SU-DHL-6 (cell line): Measurements from ENCODE around the gene RBX1.

Source experiments
- H2AFZ ChIP-seq: fragments of 200-600 bp; sonication (generic); 2 replicates; pipeline ENCODE4 v1.6.1; 2014; ENCODE audit warnings: low read depth, mild to moderate bottlenecking, moderate library complexity, mixed read lengths, antibody characterized with exemption, low read length; ENCODE audit not compliant: severe bottlenecking
- H3F3A ChIP-seq: fragments of 200-600 bp; shearing (Covaris generic); 2 replicates; pipeline ENCODE4 v1.6.0; 2016; ENCODE audit warnings: antibody characterized with exemption, mild to moderate bottlenecking; ENCODE audit not compliant: insufficient read depth
- H3K27ac ChIP-seq: fragments of 200-600 bp; sonication (generic); 2 replicates; pipeline ENCODE4 v1.5.1; 2016; ENCODE audit warnings: low read depth, mild to moderate bottlenecking, low read length, moderate library complexity, mixed read lengths
- H3K27me3 ChIP-seq: fragments of 200-600 bp; sonication (generic), shearing (Covaris generic); 2 replicates; pipeline ENCODE4 v1.6.0; 2014; ENCODE audit warnings: mild to moderate bottlenecking, low read length
- H3K36me3 ChIP-seq: fragments of 200-600 bp; sonication (generic); 2 replicates; pipeline ENCODE4 v1.6.1; 2014; ENCODE audit warnings: mild to moderate bottlenecking, low read length, mixed read lengths
- H3K4me2 ChIP-seq: fragments of 300-600, 200-600 bp; shearing (Covaris generic), sonication (generic); 2 replicates; pipeline ENCODE4 v1.6.0; 2014; ENCODE audit warnings: low read length, low read depth, mild to moderate bottlenecking; ENCODE audit not compliant: poor library complexity, severe bottlenecking
- H3K4me3 ChIP-seq: fragments of 200-600 bp; sonication (generic); 2 replicates; pipeline ENCODE4 v1.5.1; 2014; ENCODE audit warnings: antibody characterized with exemption, low read length, mild to moderate bottlenecking, mixed read lengths; ENCODE audit not compliant: insufficient read depth, poor library complexity, severe bottlenecking
- H3K79me2 ChIP-seq: fragments of 200-600 bp; sonication (generic); 2 replicates; pipeline ENCODE4 v1.6.1; 2014; ENCODE audit warnings: mild to moderate bottlenecking, low read length, moderate library complexity; ENCODE audit not compliant: insufficient read depth
- H3K9ac ChIP-seq: fragments of 200-600 bp; sonication (generic); 2 replicates; pipeline ENCODE4 v1.7.0; 2014; ENCODE audit warnings: mild to moderate bottlenecking, low read length
- H3K9me2 ChIP-seq: fragments of 200-600 bp; sonication (generic); replicated peaks from 2 replicates; pipeline ENCODE4 v1.6.1; 2014; ENCODE audit warnings: low read length; ENCODE audit not compliant: insufficient read depth
- H3K9me3 ChIP-seq: fragments of 200-600 bp; sonication (generic); 2 replicates; pipeline ENCODE4 v1.6.1; 2014; ENCODE audit warnings: low read length, mixed read lengths; ENCODE audit not compliant: insufficient read depth
- H4K20me1 ChIP-seq: fragments of 200-600 bp; sonication (generic); 2 replicates; pipeline ENCODE4 v1.6.1; 2014; ENCODE audit warnings: low read depth, mild to moderate bottlenecking, antibody characterized with exemption, low read length, moderate library complexity, mixed read lengths
- EZH2phosphoT487 ChIP-seq: fragments of 200-600 bp; sonication (generic), shearing (Covaris generic); conservative IDR thresholded peaks from 2 replicates; pipeline ENCODE4 v1.6.1; 2018; ENCODE audit warnings: mild to moderate bottlenecking, antibody characterized with exemption, low read length, moderate library complexity, mixed read lengths
- TF ChIP-seq, protein P1 (sequence below): fragments of 200-600 bp; sonication (generic); IDR thresholded peaks from one replicate; pipeline ENCODE4 v1.5.1; 2017; ENCODE audit warnings: antibody characterized with exemption, mild to moderate bottlenecking, low read length, moderate library complexity; ENCODE audit not compliant: insufficient read depth, poor library complexity, severe bottlenecking

RBX1 gene

DNA sequence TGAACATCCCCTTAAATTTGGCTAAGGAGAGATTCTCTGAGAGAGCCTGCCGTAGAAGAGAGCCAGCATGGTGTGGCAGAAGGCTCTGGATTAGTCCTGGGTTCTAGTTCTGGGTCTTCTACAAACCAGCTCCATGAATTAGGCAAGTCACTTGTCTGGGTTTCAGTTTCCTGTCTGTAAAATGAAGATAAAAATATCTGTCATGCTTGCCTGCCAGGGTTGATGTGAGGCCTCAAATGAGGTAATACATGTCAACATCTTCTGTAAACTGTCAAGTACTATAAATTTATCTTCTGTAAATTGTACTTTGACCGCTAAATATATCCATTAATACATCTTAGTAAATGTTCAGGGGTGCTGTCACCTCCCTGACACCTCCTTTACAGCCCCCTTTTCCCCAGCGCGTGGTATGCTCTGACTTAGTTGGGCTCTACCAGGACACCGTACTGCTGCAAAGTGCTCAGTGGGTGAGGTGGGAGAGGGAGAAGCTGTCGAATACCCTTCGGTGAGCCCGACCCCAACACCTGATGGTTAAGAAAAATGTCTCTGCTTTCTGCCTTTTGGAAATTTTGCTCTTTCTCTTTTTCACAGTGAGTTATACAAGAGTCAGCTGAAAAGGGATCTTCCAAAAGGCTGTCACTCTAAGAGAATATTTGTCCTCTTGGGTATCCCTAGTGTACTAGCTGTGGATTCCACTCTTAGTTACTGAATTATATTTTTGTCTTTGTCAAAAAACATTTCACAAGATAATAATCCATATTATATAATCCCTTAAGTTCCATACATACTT lies 15.0 kb downstream of the RBX1 start:
- TF ChIP-seq EZH2phosphoT487, result no peak
- TF ChIP-seq, protein P1, sequence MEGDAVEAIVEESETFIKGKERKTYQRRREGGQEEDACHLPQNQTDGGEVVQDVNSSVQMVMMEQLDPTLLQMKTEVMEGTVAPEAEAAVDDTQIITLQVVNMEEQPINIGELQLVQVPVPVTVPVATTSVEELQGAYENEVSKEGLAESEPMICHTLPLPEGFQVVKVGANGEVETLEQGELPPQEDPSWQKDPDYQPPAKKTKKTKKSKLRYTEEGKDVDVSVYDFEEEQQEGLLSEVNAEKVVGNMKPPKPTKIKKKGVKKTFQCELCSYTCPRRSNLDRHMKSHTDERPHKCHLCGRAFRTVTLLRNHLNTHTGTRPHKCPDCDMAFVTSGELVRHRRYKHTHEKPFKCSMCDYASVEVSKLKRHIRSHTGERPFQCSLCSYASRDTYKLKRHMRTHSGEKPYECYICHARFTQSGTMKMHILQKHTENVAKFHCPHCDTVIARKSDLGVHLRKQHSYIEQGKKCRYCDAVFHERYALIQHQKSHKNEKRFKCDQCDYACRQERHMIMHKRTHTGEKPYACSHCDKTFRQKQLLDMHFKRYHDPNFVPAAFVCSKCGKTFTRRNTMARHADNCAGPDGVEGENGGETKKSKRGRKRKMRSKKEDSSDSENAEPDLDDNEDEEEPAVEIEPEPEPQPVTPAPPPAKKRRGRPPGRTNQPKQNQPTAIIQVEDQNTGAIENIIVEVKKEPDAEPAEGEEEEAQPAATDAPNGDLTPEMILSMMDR, result no peak
- Histone ChIP-seq H3K4me3 (no peak overlapping the region), H3K9me2 (no peaks in the 10 kb centered on the region), H3K9me3 (no peaks in the 10 kb centered on the region), H3K36me3 (peaks cover 24% of the 10 kb centered on the region), H3K27ac (no peak overlapping the region), H3K9ac (no peak overlapping the region), H3K79me2 (peaks cover 26% of the 10 kb centered on the region; the same call in 1 of the 2 replicates), H3F3A (0 out of 2 replicates have a peak, but pooled peaks cover 8% of the 10 kb centered on the region), H4K20me1 (no peaks in the 10 kb centered on the region), H3K27me3 (no peaks in the 10 kb centered on the region), H2AFZ (no peak overlapping the region), H3K4me2 (no peak overlapping the region)

DNA sequence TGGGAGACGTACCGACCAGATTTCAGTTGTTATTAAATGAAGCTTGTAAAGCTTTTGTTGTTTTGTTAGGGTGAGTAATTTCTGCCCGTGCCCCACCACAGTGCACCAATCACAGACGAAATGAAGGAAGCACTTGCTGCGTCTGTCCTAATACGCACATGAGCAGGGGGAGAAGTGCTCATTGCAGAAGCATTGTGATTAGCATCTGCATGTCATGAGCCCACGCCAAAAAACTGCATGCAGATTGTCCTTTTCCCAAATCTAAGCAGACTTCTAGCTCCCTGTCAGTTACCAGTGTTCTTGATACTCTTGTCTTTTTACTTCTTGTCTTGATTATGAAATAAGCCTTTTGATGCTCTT lies 15.5 kb downstream of the RBX1 start:
- Histone ChIP-seq H3K9ac (no peak overlapping the region), H3F3A (0 out of 2 replicates have a peak, but pooled peaks cover 9% of the 10 kb centered on the region), H4K20me1 (no peaks in the 10 kb centered on the region), H3K4me2 (no peak overlapping the region), H3K27me3 (no peaks in the 10 kb centered on the region), H3K79me2 (peaks cover 24% of the 10 kb centered on the region; the same call in 1 of the 2 replicates), H3K9me2 (no peaks in the 10 kb centered on the region), H3K36me3 (peaks cover 24% of the 10 kb centered on the region), H2AFZ (no peak overlapping the region), H3K4me3 (no peak overlapping the region), H3K27ac (no peak overlapping the region), H3K9me3 (no peaks in the 10 kb centered on the region)
- no peak for TF ChIP-seq EZH2phosphoT487
- TF ChIP-seq, protein P1, result no peak

DNA sequence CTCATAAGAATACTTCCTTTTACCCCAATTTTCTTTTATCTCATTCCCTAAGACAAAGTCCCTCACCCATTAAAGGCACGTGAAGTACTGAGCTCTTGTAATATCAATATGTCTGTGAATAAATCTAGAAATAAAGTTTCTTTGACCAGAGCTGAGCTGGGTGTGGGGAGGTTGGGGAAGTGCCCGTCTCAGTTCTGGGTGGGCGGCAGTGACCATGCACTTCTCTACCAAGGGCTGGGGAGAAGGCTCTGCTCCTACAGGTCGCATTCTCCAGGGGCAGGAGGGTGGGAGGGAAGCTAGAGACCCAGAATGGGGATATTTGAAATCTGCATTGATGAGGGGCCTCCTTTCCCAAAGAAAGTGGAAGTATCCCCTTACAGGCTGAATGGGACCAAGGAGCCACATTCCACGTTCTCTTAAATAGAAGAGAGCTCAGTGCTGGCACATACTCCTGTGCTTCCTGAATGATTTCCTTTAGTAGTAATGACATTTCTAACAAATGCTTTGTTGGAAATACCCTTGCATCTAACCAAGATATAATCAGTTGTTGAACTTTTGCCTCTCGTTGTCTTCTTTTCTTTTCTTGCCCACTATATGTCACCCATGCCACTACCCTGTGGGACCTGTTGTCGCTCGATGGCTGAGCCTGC lies 16.1 kb downstream of the RBX1 start:
- H3K4me3 ChIP-seq, result no peak overlapping the region
- TF ChIP-seq, protein P1, result no peak
- TF ChIP-seq EZH2phosphoT487, result no peak
- H3K9me3 ChIP-seq, result no peaks in the 10 kb centered on the region
- no peaks in the 10 kb centered on the region for H3K9me2 ChIP-seq
- no peaks in the 10 kb centered on the region for H3K27me3 ChIP-seq
- H3K9ac ChIP-seq, result no peak overlapping the region
- H3K27ac ChIP-seq, result no peak overlapping the region
- H3K4me2 ChIP-seq, result no peak overlapping the region
- 0 out of 2 replicates have a peak, but pooled peaks cover 9% of the 10 kb centered on the region for H3F3A ChIP-seq
- H3K79me2 ChIP-seq, result peaks cover 19% of the 10 kb centered on the region; the same call in 1 of the 2 replicates
- no peaks in the 10 kb centered on the region for H4K20me1 ChIP-seq
- H2AFZ ChIP-seq, result no peak overlapping the region
- peaks cover 24% of the 10 kb centered on the region for H3K36me3 ChIP-seq
